Erythroblast (primary cell): ENCODE data around the gene KIF26B.
"Not testable (repeated sequence)": the region's sequence is repeated elsewhere in the genome, so short reads cannot be mapped to it uniquely, and the experiment has no call there.

ENCODE experiments used
- DNase-seq, 2 experiments: peaks; one replicate each; lab custom pipeline; 2025; lab: John Stamatoyannopoulos, UW
- GATA1 ChIP-seq: IDR thresholded peaks from 2 replicates; pipeline ENCODE4 v1.6.1; 2011; ENCODE audit warnings: low read depth, mild to moderate bottlenecking, control low read depth, low read length, moderate library complexity
- POLR2A ChIP-seq: IDR thresholded peaks from 2 replicates; pipeline ENCODE4 v1.6.1; 2011; ENCODE audit warnings: mild to moderate bottlenecking, low read length

The KIF26B gene

DNA sequence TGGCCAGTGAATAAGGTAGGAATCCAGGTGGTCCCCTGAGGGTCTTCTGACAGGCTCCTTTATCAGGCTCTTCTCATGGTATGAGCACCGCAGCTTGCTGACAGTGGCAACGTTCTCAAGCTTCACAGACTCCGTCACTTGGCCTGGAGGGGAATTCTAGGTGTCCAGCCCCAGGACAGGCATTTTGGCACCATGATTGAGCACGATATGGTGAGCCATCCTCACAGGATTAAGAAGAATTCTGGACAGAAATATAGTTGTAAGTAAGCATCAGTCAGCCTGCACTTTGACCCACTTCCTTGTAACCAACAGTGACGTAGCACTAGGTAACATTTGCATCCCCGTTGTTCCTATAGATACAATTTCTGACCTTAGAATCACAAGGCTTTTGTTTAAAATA lies 30.5 kb upstream of the KIF26B start:
- no peak for DNase-seq
- no peak for TF ChIP-seq POLR2A
- TF ChIP-seq GATA1, result no peak

DNA sequence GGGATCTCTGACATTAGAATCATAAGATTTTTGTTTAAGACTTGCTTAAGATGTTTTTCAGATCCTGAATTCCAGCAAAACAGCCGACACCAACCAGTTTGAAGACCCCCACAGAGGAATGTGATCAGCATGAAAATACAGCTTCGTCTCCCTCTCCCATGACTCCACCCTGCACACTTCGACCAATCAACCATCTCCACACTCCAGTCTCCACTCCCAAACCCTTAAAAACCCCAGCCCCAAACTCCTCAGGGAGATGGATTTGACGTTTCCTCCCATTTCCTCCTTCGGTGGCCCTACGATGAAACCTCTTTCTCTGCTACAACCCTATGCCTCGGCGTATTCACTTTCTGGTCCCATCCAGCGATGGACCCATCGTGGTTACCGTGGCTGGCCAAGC lies 30.1 kb upstream of the KIF26B start:
- TF ChIP-seq GATA1 (no peak), POLR2A (no peak)
- DNase-seq, result no peak

DNA sequence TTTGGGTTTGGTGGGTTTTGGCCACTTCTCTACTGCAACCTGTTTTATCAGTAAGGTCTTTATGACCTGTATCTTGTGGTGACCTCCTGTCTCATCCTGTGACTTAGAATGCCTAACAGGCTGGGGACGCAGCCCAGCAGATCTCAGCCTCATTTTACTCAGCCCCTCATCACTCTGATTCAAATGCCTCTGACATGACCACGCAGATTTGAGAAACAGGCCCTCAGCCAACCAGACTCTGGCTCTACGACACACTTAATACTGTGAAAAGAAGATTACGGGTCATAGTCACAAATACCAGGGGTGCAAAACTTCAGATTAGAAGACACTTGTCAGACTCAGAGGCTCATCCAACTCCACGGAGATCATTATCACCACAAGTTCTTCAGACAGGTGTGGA lies 28.3 kb upstream of the KIF26B start:
- DNase-seq, result no peak
- TF ChIP-seq GATA1, result no peak
- TF ChIP-seq POLR2A, result no peak

DNA sequence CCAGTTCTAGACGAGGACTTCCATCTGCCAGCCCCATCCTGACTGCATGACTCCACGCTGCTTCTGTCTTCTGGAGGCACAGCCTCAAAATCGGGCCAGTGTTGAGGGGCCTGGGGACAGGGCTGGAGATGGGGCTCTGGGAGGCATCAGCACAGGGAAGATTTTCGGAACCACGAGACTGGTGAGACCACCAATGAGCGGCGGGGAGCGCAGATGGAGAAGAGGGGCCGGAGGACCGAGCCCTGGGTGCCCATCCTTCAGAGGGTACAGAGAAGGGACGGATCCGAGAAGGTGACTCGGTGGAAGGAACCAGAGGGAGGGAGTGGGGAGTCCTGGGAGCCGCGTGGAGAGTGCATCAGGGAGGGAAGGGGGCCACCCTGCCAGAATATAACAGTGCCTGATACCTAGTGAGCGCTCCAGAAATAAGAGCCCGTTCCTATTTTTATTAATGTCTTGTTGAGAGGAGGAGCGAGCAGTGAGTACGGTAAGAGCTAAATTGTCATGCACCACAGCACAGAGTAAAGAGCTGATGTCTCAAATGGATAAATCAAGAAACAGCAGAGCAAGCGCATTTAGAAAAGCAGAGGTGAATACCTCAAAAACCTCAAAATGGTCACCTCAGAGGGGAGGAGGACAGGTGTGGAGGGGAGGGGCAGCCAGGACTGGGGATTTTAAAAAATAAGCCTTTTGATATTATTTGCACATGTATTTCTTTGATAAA lies 26.2 kb upstream of the KIF26B start:
- DNase-seq, result no peak
- TF ChIP-seq POLR2A, result no peak
- no peak for TF ChIP-seq GATA1

DNA sequence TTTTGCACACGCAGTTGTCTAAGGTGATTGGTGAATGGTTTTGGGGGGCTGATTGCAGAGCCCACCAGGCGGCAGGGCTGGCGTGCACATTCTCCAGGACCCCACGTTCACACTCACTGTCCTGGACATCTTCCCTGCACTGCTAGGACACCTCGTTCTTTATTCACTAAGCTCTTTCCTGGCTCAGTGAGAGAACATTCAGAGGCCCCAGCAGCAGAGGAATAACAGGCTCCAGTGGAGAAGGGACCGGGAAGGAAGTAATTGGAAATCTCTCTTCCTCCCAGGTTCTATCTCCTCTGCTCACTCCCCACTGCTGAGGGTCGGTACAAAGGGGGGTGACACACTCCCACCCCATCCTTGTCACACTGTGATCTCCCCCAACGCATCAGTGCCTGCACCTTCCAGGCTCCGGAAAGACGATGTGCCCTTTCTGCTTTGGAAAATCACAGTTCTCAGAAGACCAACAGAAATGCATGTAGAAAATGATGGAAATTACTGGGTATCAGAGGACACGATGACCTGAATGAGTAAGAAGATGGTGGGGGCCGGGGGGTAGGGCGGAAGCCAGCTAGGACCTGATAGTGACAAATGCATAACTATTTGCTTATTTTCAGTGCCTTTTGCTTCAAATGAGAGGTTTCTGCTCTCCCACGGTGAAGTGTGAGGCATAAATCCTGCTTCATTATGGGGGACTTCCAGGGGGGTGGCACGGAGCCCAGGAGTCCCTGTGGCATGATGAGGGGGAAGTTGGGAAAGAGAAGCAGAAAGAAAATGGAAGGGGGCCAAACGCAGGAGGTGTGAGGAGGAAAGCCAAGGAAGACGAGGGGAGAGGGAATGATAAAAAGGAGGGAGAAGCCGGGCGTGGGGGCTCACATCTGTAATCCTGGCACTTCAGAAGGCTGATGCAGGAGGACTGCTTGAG lies 25.2 kb upstream of the KIF26B start:
- TF ChIP-seq POLR2A, result no peak
- no peak for TF ChIP-seq GATA1
- DNase-seq, result no peak

DNA sequence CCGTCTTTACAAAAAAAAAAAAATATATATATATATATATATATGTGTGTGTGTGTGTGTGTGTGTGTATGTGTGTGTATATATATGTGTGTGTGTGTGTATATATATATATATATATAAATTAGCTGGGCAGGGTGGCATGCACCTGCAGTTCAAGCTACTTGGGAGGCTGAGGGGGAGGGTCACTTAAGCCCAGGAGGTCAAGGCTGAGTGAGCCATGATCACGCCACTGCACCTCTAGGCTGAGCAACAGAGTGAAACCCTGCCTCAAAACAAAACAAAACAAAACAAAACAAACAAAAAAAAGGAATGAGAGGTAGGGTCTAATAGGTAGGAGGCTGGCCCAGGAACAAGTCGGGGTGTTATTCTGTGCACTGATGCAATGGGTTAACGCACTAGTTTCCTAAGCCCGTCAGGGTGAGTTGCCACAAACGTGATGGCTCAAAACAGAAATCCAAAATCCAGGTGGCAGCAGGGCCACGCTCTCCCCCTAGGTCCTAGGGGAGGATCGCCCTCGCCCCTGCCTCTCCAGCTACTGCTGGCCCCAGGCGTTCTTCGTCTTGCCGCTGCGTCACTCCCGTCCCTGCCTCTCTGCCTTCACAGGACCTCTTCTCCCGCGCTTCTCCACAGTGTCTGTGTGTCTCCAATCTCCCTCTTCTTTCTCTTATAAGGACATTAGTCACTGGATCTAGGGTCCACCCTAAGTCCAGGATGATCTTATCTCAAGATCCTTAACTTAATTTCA lies 24.3 kb upstream of the KIF26B start:
- DNase-seq, result not testable (repeated sequence)

DNA sequence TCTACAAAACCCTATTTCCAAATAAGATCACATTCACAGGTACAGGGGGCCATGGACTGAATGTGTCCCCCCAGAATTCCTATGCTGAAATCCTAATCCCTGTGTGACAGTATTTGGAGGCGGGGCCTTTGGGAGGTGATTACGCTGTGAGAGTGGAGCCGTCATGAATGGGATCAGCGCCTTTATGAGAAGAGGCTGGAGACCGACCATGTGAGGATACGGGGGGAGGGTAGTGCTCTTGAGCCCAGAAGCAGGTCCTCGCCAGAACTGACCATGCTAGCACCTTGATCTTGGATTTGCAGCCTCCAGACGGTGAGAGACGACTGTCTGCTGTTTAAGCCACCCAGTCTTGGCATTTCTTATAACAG lies 23.8 kb upstream of the KIF26B start:
- DNase-seq, result no peak
- no peak for TF ChIP-seq POLR2A
- TF ChIP-seq GATA1, result no peak

DNA sequence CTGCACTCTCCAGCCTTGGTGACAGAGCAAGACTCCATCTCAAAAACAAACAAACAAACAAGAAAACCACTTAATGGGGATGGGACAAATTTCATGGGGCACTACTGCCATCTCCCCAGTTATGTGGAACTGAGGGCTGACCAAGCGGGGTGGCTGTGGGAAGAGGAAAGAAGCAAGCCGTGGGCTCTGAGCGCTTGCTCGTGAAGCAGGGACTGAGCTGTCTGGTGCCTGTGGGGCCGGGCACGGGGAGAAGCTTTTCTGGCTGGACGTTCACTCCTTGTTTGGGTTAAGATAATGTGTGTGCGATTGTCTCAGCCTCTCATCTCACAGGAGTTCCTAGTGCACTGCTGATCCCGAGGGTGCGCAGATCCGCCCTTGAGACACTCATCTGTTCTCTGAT lies 22.0 kb upstream of the KIF26B start:
- DNase-seq, result no peak
- TF ChIP-seq POLR2A, result no peak
- no peak for TF ChIP-seq GATA1

DNA sequence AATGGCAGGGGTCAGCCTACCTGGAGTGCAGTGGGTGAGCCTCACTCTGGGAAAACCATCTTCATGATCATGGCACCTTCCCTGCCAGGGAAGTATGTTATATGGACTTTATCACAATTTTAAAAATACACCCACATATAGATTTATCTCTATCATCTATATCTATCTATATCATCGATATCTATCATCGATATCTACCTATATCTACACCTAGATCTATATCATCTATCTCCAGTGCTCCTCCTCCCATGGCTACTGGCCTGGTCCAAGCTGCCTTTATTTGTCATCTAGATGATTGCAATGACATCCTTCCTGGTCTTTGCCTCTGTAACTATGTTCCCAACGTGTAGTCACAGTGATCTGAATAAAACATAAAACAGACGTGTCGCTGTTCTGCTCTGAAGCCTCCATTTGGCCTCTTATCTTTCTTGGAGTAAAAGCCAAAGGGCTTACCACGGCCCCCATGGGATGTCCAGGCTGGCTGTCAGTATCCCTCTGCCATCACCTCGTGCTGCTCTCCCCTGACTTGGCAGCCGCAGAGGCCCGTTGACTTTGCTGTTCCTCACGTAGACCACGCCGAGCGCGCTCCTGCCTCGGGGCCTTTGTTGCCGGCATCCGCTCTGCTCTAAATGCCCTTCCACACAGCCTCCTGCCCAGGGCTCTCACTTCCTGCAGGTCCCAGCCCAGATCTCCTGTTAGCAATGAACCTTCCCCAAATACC lies 20.6 kb upstream of the KIF26B start:
- DNase-seq, result no peak

DNA sequence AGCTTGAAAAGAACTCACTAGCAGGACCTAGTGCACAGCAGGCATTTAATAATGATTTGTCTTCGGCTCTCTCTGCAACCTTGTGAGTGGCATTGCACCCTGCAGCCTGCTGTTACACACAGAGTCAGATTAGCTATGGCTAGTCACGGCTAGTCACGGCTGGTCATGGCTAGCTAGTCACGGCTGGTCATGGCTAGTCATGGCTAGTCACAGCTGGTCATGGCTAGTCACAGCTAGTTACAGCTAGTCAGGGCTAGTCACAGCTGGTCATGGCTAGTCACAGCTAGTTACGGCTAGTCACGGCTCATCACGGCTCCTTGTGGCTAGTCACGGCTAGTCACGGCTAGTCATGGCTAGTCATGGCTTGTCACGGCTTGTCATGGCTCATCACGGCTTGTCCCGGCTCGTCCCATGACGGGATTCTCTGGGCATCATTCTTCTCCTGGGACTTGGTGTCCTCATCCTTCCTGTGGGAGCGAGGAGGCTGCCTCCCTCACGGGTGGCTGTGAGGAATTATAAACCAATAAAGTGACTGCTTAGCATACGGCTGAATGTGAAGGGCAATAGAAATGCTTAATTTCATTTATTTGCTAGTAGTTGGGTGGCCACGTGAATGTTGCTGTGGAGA lies 12.5 kb upstream of the KIF26B start:
- TF ChIP-seq GATA1, result no peak
- no peak for TF ChIP-seq POLR2A
- DNase-seq, result no peak

More for the DNA sequence above, 20.6 kb upstream of the KIF26B start:
- no peak for TF ChIP-seq POLR2A
- no peak for TF ChIP-seq GATA1

DNA sequence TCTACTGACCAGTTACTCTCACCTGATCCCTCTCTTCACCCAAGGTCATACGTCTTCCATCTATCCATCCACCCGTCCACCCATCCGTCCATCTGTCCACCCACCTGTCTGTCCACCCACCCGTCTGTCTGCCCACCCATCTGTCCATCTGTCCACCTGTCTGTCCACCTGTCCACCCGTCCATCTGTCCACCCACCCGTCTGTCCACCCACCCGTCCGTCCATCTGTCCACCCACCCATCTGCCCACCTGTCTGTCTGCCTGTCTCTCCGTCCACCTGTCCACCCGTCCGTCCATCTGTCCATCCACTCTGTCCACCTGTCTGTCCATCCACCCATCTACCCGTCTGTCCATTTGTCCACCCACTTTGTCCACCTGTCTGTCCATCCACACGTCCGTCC lies 11.8 kb upstream of the KIF26B start:
- DNase-seq, result no peak
- TF ChIP-seq GATA1 (no peak), POLR2A (no peak)

DNA sequence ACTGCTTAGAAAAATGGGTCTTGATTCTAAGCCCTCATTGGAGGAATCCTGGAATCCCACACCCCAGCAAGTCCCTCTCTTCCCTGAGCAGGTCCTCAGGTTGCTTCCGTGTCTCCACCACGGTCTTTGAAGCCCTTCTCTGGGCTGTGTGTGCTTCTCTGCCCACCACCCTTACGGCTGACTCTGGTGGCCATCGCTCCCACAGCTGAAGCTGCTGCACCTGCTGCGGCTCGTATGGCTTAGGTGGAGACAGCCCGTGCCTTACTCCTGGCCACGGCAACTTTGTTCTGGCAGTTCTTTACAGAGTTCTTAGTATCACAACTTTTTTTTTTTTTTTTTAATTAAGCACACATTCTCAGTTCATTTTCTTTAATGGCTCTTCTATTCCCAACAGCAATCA lies 10.9 kb upstream of the KIF26B start:
- no peak for DNase-seq
- TF ChIP-seq GATA1, result no peak
- TF ChIP-seq POLR2A, result no peak

DNA sequence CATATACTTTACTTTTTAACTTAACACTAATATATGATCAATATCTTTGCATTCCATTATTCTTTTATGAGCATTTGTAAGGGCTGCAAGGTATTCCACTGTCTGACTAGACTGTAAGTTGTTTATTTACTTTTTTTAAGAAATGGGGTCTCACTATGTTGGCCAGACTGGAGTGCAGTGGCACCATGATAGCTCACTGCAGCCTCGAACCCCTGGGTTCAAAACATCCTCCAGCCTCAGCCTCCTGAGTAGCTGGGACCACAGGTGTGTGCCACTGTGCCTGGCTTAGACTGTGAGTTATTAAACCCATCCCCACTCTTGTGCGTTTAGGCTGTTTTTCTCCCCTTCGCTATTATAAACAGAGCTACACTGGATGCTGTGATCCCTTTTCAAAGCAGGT lies 6.7 kb upstream of the KIF26B start:
- no peak for DNase-seq
- TF ChIP-seq GATA1 (no peak), POLR2A (no peak)
